T follicular helper cell (primary cell): ENCODE data around the gene PGM2.
"Not testable (repeated sequence)": the region's sequence is repeated elsewhere in the genome, so short reads cannot be mapped to it uniquely, and the experiment has no call there.

ENCODE experiments used
- DNase-seq: peaks from one replicate; pipeline ENCODE4 v3.0.0-alpha.2; 2020; ENCODE audit warnings: low read depth

PGM2 gene

GRCh38 chr4:37818752-37819151 lies 7.7 kb upstream of the PGM2 start:
- DNase-seq, result no peak

- DNase-seq, result not testable (repeated sequence)
These were observed 6.0 kb upstream of the PGM2 start for GRCh38 chr4:37820458-37820857.

GRCh38 chr4:37821953-37822605 lies 4.4 kb upstream of the PGM2 start:
- no peak for DNase-seq

- not testable (repeated sequence) for DNase-seq
These were observed 985 bp upstream of the PGM2 start for GRCh38 chr4:37825501-37825900.

- no peak for DNase-seq
These were observed 555 bp upstream of the PGM2 start for GRCh38 chr4:37825968-37826294.

GRCh38 chr4:37827030-37827685 lies 672 bp downstream of the PGM2 start:
- DNase-seq, result no peak

- DNase-seq, result no peak
These were observed 1.4 kb downstream of the PGM2 start for GRCh38 chr4:37827802-37828321.

- DNase-seq, result no peak
These were observed 2.4 kb downstream of the PGM2 start for GRCh38 chr4:37828843-37829242.

GRCh38 chr4:37830640-37831039 lies 4.2 kb downstream of the PGM2 start:
- DNase-seq, result no peak

GRCh38 chr4:37835031-37835430 lies 8.5 kb downstream of the PGM2 start:
- no peak for DNase-seq

GRCh38 chr4:37835806-37836205 lies 9.3 kb downstream of the PGM2 start:
- DNase-seq, result no peak

GRCh38 chr4:37836274-37836673 lies 9.8 kb downstream of the PGM2 start:
- DNase-seq, result no peak

- DNase-seq, result no peak
These were observed 10.5 kb downstream of the PGM2 start for GRCh38 chr4:37836838-37837440.

GRCh38 chr4:37837446-37837845 lies 11.0 kb downstream of the PGM2 start:
- DNase-seq, result no peak

GRCh38 chr4:37839426-37839825 lies 12.9 kb downstream of the PGM2 start:
- no peak for DNase-seq

GRCh38 chr4:37844204-37844603 lies 17.7 kb downstream of the PGM2 start:
- no peak for DNase-seq

- no peak for DNase-seq
These were observed 18.7 kb downstream of the PGM2 start for GRCh38 chr4:37845201-37845600.

- no peak for DNase-seq
These were observed 20.9 kb downstream of the PGM2 start for GRCh38 chr4:37847311-37847884.

GRCh38 chr4:37852376-37852775 lies 25.9 kb downstream of the PGM2 start:
- no peak for DNase-seq

- DNase-seq, result no peak
These were observed 31.6 kb downstream of the PGM2 start for GRCh38 chr4:37858112-37858511.

GRCh38 chr4:37858872-37859271 lies 32.4 kb downstream of the PGM2 start:
- DNase-seq, result no peak

GRCh38 chr4:37860266-37860665 lies 33.8 kb downstream of the PGM2 start:
- no peak for DNase-seq

- no peak for DNase-seq
These were observed 36.5 kb downstream of the PGM2 start for GRCh38 chr4:37862961-37863360.
